Measurements from ENCODE around the gene RNF148. TPM values are rescaled to one million over a fixed set of nuclear protein-coding genes. Genes with fewer than 3 reads are reported as not detected.

The RNF148 gene
- total RNA-seq, 1 donor from 2014 or later, result 0.39 TPM

DNA sequence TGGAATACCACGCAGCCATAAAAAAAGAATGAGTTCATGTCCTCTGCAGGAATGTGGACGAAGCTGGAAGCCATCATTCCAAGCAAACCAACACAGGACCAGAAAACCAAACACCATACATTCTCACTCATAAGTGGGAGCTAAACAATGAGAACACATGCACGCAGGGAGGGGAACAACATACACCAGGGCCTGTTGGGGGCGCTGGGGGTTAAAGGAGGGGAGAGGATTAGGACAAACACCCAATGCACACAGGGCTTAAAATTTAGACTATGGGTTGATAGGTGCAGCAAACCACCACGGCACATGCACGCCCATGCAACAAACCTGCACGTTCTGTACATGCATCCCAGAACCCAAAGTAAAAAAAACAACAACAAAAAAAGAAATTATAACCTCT lies 27.1 kb downstream of the RNF148 start:
- Mint-ChIP-seq H3K9me3 (peaks cover 6% of the 10 kb centered on the region), H3K4me1 (ENCODE audit: unreplicated experiment) (peaks cover 14% of the 10 kb centered on the region), H3K4me3 (no peak overlapping the region), H3K27me3 (no peaks in the 10 kb centered on the region), H3K27ac (no peak overlapping the region), H3K36me3 (no peaks in the 10 kb centered on the region)
- TF ChIP-seq, protein P1, sequence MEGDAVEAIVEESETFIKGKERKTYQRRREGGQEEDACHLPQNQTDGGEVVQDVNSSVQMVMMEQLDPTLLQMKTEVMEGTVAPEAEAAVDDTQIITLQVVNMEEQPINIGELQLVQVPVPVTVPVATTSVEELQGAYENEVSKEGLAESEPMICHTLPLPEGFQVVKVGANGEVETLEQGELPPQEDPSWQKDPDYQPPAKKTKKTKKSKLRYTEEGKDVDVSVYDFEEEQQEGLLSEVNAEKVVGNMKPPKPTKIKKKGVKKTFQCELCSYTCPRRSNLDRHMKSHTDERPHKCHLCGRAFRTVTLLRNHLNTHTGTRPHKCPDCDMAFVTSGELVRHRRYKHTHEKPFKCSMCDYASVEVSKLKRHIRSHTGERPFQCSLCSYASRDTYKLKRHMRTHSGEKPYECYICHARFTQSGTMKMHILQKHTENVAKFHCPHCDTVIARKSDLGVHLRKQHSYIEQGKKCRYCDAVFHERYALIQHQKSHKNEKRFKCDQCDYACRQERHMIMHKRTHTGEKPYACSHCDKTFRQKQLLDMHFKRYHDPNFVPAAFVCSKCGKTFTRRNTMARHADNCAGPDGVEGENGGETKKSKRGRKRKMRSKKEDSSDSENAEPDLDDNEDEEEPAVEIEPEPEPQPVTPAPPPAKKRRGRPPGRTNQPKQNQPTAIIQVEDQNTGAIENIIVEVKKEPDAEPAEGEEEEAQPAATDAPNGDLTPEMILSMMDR (conservative IDR thresholded peaks at IDR 0.05), result no peak
- no peak for DNase-seq (ENCODE audit: extremely low spot score, unreplicated experiment)

DNA sequence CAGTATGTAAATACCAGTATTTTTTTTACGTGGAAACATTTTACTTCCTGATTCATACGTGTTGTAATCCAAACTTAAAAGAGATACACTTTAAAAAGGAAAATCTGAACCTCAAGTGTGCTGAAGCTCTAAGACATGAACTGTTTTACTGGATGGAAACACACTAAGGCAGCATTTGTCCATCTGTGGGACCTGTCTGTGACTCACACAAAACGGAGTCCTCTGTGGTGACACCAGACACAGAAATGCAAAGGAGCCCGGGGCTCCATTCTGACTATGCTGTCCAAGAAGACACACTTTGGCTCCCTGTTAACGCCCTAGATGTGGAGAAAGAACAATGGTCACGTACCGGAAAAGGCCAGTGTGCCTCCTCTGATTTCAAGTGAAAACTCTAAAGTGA lies 27.7 kb downstream of the RNF148 start:
- TF ChIP-seq, protein P1 (conservative IDR thresholded peaks at IDR 0.05), result no peak
- Mint-ChIP-seq H3K4me3 (no peak overlapping the region), H3K27me3 (no peaks in the 10 kb centered on the region), H3K4me1 (ENCODE audit: unreplicated experiment) (peaks cover 14% of the 10 kb centered on the region), H3K27ac (no peak overlapping the region), H3K36me3 (no peaks in the 10 kb centered on the region), H3K9me3 (peaks cover 6% of the 10 kb centered on the region)
- DNase-seq (ENCODE audit: extremely low spot score, unreplicated experiment), result no peak

DNA sequence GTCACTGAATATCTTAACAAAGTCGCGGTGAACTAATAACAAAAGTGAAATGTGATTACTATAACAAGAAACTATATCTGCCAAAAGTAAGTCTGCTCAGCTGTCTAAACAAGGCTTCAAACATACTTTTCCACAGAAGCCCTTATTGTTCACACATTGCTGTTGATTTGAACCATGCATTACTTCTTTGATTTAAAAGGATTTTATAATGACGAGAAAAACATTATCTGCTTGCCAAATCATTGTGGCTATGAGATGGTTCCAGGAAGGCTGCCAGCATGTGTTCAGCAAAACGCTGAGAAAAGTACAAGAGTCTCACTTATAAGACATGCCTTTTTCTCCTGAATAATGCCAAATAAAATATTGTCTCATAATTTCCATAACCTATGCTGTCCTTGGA lies 28.2 kb downstream of the RNF148 start:
- TF ChIP-seq, protein P1 (conservative IDR thresholded peaks at IDR 0.05), result no peak
- peaks cover 6% of the 10 kb centered on the region for H3K9me3 Mint-ChIP-seq
- no peak for DNase-seq (ENCODE audit: extremely low spot score, unreplicated experiment)
- H3K4me1 Mint-ChIP-seq (ENCODE audit: unreplicated experiment), result peaks cover 12% of the 10 kb centered on the region
- H3K27me3 Mint-ChIP-seq, result no peaks in the 10 kb centered on the region
- H3K4me3 Mint-ChIP-seq, result no peak overlapping the region
- H3K27ac Mint-ChIP-seq, result no peak overlapping the region
- no peaks in the 10 kb centered on the region for H3K36me3 Mint-ChIP-seq

DNA sequence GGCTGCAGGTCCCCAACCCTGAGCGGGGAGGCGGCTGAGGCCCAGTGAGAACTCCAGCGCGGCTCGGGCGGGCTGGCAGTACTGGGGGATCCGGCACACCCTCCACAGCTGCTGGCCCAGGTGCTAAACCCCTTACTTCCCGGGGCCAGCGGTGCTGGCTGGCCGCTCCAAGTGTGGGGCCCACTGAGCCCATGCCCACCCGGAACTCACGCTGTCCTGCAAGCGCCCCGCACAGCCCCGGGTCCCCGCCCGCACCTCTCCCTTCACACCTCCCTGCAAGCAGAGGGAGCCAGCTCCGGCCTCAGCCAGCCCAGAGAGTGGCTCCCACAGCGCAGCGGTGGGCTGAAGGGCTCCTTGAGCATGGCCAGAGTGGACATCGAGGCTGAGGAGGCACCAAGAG lies 28.8 kb downstream of the RNF148 start:
- Mint-ChIP-seq H3K36me3 (no peaks in the 10 kb centered on the region), H3K27ac (no peak overlapping the region), H3K4me3 (no peak overlapping the region), H3K27me3 (no peaks in the 10 kb centered on the region), H3K4me1 (ENCODE audit: unreplicated experiment) (peaks cover 10% of the 10 kb centered on the region), H3K9me3 (peaks cover 6% of the 10 kb centered on the region)
- no peak for DNase-seq (ENCODE audit: extremely low spot score, unreplicated experiment)
- TF ChIP-seq, protein P1 (conservative IDR thresholded peaks at IDR 0.05), result no peak

DNA sequence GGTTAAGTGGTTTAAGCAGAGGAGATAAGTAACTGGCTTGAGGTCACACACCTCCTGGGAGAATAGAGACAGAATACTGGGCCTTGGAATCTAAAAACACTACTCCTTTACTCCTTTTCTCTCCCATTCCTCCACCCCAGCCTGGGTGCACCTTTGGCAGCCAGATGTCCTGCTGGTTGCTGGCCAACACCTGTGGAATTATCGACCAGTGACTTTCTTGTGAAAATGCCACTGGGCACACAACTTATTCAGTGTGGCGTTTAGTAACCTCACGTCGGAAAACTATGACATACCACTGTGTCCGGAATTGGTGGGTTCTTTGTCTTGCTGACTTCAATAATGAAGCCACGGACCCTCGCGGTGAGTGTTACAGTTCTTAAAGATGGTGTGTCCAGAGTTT lies 30.2 kb downstream of the RNF148 start:
- H3K36me3 Mint-ChIP-seq, result no peaks in the 10 kb centered on the region
- peaks cover 3% of the 10 kb centered on the region for H3K4me1 Mint-ChIP-seq (ENCODE audit: unreplicated experiment)
- TF ChIP-seq, protein P1 (conservative IDR thresholded peaks at IDR 0.05), result no peak
- H3K27me3 Mint-ChIP-seq, result no peaks in the 10 kb centered on the region
- no peak for DNase-seq (ENCODE audit: extremely low spot score, unreplicated experiment)
- no peak overlapping the region for H3K27ac Mint-ChIP-seq
- H3K9me3 Mint-ChIP-seq, result no peaks in the 10 kb centered on the region
- no peak overlapping the region for H3K4me3 Mint-ChIP-seq

DNA sequence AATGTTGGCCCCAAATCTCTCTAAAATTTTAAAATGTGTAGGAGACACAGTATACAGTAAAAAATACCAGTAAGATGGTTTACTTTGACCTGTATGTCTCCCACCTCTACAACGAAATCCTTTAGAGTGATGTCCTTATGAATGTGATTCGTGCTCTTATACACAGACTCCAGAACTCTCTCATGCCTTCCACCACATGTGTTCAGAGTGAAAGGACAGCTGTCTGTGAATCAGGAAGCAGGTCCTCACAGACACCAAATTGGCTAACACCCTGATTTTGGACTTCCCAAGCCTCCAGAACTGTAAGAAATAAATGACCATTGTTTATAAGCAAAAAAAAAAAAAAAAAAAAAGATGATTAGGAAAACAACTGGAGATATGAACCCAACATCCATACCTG lies 39.0 kb downstream of the RNF148 start:
- H3K36me3 Mint-ChIP-seq, result no peaks in the 10 kb centered on the region
- H3K27me3 Mint-ChIP-seq, result no peaks in the 10 kb centered on the region
- no peak overlapping the region for H3K27ac Mint-ChIP-seq
- TF ChIP-seq, protein P1 (conservative IDR thresholded peaks at IDR 0.05), result no peak
- no peak for DNase-seq (ENCODE audit: extremely low spot score, unreplicated experiment)
- no peak overlapping the region for H3K4me3 Mint-ChIP-seq
- no peaks in the 10 kb centered on the region for H3K9me3 Mint-ChIP-seq
- H3K4me1 Mint-ChIP-seq (ENCODE audit: unreplicated experiment), result no peaks in the 10 kb centered on the region
